GM20000 (cell line): Measurements from ENCODE around the gene TFF2.
A peak's percentile ranks its signal among the peaks of the same experiment; 100 is the strongest.

ENCODE experiments used
- DNase-seq: peaks from one replicate; pipeline ENCODE4 v3.0.0; 2012; ENCODE audit warnings: low spot score
- TF ChIP-seq, protein P1 (sequence below): IDR thresholded peaks from 2 replicates; pipeline ENCODE4 v1.5.1; 2012; ENCODE audit warnings: mild to moderate bottlenecking, control low read depth; ENCODE audit errors: extremely low read depth, missing control alignments

Gene TFF2

DNA sequence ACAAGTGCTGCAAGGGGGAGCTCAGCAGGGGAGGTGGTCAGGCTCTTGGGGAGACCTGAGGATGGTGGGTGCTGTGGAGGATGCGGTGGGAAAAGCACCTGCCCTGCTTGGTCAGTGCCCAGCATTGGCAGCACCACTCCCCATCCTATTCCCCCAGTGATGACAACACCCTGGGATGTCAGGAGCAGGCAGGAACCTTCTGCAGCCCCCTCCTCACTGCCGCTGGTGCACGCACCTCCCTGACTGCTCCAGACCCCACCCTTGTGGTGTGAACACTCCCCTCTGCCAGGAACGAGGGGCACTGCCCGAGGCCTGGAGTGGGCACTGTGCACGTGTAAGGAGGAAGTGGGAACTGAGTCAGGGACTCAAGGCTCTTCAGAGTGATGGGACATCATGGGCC lies 32.5 kb upstream of the TFF2 start:
- TF ChIP-seq, protein P1, sequence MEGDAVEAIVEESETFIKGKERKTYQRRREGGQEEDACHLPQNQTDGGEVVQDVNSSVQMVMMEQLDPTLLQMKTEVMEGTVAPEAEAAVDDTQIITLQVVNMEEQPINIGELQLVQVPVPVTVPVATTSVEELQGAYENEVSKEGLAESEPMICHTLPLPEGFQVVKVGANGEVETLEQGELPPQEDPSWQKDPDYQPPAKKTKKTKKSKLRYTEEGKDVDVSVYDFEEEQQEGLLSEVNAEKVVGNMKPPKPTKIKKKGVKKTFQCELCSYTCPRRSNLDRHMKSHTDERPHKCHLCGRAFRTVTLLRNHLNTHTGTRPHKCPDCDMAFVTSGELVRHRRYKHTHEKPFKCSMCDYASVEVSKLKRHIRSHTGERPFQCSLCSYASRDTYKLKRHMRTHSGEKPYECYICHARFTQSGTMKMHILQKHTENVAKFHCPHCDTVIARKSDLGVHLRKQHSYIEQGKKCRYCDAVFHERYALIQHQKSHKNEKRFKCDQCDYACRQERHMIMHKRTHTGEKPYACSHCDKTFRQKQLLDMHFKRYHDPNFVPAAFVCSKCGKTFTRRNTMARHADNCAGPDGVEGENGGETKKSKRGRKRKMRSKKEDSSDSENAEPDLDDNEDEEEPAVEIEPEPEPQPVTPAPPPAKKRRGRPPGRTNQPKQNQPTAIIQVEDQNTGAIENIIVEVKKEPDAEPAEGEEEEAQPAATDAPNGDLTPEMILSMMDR, result no peak
- DNase-seq, result no peak

DNA sequence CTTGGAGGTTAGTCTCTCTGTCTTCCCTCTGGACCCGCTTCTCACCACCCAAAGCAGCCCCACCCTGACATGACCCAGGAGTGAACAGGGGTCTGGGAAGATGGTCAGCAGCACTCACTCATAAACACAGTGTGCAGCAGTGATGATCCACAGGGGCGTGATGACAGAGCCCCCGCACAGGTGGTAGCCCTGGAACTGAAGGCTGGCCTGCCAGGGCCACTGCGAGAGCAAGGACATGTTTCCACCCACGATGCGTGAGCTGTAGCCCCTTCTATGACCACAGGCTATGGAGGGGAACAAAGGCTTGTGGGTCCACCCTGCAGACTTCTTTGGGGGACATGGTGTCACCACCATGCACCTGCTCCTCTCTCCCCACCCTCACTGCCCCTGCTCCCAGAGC lies 32.1 kb upstream of the TFF2 start:
- DNase-seq, result no peak

DNA sequence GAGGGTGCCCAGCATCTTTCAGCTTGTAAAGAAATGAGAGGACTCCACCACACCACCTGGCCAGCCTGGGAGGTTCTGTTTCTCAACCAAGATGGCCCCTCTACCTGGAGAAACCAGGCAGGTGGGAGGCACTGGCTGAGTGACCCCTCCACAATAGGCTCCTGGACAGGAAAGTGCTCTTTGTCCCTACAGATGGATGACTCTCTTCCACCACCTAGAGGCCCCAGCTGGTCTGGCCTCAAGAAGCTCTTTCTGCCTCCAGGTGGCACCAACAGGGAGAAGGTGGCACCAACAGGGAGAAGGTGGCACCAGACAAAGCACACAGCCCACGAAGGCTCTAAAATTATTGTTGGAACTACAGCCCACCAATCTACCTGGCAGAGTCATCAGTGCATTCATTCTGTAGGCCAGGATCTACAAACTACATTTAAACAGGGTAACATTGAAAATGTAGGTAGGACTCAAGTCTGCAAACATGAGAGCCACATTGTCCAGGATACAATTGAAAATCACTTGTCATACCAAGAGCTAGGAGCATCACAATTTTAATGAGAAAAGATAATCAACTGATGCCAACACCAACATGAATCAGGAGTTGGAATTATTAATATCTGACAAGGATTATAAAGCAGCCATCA lies 30.7 kb upstream of the TFF2 start:
- DNase-seq, result no peak

More for the DNA sequence above, 32.1 kb upstream of the TFF2 start:
- TF ChIP-seq, protein P1, result no peak

DNA sequence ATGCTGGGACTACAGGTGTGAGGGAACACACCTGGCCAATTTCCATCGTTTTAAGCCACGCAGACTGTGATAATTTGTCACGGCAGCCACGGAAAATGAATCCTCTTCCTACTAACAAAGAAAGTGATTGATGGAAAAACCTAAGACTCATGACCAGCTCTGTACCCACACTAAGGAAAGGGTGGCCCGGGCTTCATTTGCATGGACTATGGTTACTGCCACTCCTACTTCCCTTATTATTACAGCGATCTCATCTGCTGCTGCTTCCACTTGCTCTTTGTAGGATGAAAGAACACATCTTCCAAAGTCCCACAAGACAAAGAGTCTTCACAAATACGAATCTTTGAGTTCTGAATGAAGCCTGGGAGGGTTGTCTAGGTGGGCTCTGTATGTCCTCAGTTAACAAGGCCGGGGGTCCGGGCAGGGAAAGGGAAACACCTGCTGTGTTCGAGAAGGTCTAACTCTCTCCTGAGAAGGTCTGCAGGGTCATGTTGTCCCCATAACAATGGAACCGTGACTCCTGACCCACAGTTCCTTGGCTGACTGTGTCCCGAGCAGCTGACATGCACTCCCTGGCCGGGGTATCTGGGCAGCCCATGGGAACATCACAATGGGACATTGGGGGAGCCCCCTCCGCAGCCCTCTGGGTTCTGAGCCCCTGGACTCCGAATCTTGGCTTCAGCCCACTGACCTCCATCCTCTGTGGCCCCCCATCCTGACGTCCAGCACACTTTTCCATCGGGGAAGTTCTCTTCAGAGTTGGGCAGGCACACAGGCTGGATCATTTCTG lies 28.8 kb upstream of the TFF2 start:
- TF ChIP-seq, protein P1, result no peak
- no peak for DNase-seq

More for the DNA sequence above, 30.7 kb upstream of the TFF2 start:
- TF ChIP-seq, protein P1, result peak; percentile 10

DNA sequence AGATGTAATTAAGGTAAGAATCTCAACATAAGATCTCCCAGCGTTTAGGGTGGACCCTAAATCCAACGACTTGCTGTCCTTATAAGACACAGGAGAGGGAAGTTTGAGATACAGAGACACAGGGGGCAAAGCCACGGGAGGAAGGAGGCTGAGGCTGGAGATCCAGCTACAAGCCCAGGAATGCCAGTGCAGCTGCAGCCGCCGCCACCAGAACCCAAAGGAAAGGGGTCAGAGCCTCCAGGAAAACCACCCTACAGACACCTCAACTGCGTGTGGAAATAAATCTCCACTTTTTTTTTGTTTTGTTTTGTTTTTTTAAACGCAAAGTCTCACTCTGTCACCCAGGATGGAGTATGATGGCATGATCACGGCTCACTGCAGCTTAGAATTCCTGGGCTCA lies 27.6 kb upstream of the TFF2 start:
- no peak for DNase-seq
- TF ChIP-seq, protein P1, result no peak

DNA sequence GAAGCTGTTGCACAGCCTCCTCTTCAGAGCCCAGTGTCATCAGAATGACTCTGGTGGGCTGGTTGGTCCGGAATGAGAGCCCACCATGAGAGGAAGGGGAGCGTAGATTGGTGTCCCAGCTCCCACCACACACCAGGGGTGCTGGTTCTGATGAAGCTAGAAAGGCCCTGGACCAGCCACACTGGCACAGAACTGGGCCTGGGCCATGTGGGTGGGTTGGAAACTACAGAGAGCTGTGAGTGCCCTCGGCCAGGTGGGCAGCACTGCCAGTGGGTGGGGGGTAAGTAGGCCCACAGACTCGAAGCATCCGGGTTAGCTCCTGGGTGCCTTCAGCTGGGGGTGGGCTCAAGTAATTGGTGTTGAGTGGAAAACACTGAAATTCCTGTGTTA lies 27.2 kb upstream of the TFF2 start:
- TF ChIP-seq, protein P1, result no peak
- DNase-seq, result no peak

DNA sequence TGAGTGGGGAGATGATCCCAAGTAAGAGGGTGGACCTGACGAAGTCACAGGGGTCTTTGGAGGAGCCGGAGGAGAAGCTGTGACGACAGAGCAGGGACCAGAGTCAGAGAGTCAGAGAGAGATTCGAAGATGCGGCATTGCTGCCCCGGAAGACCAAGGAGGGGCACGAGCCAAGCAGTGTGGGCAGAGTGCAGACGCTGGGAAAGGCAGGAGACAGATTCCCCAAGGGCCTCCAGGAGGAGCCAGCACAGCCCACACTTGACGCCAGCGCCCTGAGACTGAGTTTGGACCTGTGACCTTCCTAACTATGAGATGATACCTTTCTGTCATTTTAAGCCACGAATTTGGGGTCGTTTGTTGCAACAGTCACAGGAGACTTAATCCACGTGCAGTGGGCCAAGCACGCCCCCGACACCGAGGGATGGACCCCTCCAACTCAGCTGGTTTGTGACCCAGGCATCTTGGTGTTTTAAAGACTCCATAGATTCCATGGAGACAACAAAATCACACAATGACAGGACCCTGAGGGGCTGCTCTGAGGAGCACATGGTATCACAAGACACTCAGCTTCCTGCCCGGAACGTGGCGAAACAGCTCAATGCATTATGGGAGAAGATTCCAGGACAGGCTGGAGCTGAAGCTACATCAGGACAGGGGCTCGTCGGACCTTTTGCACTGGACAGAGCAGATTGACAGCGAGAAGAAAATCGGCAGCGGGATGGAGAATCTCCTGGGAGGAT lies 26.6 kb upstream of the TFF2 start:
- TF ChIP-seq, protein P1, result no peak
- DNase-seq, result no peak
